DMS153 treated with DMSO at 0.1 percent for 48 hours (cell line): ENCODE results near the gene BHLHE40.

ENCODE experiments used
- DNase-seq: peaks from one replicate; lab custom pipeline; 2025; ENCODE audit not compliant: unreplicated experiment; lab: John Stamatoyannopoulos, UW

BHLHE40 gene

DNA sequence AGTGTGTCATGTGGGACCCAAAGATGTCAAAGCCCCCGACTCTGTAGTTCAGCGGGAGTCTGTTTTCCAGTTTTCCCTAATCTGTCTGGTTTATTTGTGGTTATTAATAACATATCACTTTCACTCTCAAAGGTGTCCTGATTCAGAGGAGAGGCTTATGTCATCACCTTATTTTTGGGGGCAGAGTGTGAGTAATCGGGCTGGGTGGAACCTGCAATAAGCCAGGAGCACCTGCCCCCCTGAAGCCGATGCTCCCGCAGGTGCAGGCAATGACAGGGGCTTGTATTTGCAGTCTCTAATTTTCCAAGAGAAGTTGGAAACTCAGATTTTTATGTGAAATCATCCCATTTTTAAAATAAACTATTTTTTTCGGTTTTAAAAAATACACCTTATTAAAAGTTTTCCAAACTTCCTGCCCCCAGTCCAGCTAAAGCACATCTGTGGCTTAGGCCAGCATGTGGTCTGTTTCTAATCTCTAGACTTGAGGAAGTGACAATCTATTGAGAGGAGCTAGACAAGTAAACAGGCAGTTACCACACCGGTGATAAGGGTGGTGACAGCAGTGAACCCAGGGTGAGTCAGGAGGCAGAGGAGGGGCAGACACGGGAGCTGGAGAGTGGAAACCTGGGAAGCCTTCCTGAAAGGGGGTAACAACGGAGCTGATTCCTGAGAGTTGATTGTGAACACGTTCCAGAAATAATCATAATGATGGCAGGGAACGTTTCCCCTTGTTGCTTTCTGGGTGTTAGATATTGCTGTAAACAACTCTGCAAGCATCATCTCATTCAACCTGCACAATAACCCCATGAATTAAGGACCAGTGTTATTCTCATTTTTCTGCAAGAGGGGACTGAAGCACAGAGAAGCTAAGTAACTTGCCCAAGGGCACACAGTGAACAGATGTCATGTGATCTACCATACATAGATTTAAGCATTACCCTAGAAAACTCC lies 37.2 kb downstream of the BHLHE40 start:
- DNase-seq = no peak

- no peak for DNase-seq
Measured at GRCh38 chr3:5017925-5018531, 38.8 kb downstream of the BHLHE40 start.

GRCh38 chr3:5019411-5020241 lies 40.4 kb downstream of the BHLHE40 start:
- no peak for DNase-seq

DNA sequence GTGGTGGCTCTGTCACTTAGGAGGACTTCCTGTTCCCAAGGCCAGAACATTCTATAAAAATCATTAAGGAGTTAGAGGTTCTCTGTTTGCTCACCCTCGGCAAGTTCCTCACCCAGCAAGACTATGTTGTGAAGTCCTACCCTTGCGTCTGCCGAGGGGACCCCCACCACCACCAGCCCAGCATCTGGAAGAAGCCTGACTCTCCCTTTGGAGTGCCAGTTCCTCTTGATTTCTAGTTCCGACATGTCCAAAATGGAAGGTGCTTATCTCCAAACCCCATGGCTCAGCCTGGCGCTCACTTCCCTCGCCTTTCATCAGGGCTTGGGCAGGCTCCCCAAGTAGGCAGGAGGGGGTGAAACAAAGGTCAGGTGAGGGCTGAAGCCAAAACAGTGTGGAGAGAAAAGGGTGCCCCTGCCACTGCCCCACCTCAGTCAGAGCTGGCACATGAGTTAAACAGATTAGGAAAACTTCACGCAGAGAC lies 41.0 kb downstream of the BHLHE40 start:
- no peak for DNase-seq

DNA sequence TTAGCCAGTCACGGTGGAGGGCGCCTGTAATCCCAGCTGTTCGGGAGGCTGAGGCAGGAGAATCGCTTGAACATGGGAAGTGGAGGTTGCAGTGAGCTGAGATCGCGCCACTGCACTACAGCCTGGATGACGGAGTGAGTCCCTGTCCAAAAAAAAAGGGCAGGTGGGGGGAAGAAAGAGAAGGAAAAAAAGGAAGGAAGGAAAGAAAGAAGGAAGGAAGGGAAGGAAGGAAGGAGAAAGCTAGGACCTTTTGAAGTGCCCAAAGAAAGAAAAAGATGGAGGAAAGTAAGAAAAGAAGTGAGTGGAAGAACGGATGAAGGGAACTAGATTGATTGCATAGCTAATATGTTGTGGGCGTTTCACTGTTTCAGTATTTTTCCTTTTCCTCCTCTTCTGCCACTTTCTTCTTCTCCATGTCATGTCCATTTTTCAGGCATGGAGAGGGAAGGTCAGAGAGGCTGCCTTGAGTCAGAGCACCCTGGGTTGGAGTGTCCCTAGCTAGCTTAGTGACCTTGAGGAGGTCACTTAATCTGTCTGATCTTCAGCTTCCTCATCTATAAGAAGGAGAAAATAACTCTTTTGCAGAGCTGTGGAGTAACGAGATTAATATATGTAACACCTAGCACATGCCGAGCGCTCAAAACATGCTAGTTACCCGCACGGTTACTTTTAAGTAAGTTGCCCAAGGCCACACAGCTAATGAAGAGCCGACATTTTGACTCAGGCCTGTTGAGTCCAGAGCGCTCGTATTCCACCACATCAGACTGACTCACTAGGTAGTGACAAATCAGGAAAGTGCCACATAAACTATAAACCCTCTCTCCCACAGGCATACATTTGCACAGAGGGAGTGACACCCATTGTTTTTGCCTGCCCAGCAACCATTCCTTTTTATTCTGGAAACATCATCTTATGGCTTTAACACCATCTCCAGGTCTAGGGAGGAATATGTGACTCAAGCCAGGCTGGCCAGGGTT lies 42.2 kb downstream of the BHLHE40 start:
- DNase-seq = no peak

- no peak for DNase-seq
Measured at GRCh38 chr3:5022187-5022965, 43.1 kb downstream of the BHLHE40 start.

DNA sequence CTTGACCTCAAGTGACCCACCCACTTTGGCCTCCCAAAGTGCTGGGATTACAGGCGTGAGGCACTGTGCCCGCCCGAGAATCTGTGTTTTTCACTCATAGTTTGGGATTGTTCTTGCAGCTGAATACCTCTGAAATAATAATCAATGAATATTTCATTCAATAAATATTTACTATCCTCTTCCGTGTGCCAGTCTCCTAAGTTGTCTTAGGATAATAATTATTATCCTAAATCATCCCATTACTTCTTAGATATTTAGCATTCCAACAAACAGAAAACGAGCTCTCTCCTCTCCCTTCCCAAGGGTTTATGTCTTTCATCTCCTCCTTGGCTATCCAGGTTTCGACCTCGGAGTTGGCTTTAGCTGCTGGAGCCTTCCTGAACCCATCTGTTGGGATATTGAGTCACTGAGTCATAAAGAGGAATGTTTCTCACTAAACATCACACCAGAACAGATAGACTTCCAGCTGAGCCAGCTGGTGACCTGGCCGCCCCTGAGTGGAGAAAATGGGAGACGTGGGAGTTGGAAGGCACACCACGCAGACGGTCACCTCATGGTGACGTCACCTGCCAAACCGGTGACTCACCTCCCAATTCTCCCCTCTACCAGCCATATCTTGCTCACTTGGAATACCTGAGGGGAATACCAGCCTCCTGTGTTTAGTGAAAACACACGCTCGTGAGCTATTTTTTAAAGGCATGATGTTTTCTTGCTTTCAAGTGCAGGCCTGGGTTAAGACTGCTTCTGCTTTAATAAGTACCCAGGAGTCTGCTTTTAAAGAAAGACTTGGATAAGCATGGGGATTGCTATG lies 43.9 kb downstream of the BHLHE40 start:
- DNase-seq = no peak

DNA sequence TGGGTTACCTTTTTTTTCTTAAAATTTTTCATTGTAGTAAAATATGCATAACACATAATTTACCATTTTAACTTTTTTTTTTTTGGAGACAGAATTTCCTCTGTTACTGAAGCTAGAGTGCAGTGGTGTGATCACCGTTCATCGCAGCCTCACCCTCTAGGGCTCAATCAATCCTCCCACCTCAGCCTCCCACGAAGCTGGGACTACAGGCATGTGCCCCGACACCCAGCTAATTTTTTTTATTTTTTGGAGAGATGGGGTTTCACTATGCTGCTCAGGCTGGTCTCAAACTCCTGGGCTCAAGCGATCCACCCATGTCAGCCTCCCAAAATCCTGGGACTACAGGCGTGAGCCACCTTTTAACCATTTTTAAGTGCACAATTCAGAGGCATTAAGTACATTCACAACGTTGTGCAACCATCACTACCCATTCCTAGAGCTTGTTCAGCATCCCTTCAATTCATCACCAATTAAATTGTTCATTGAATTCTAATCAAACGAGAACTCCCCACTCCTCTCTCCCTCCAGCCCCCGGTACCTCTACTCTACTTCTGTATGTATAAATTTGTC lies 44.6 kb downstream of the BHLHE40 start:
- no peak for DNase-seq

DNA sequence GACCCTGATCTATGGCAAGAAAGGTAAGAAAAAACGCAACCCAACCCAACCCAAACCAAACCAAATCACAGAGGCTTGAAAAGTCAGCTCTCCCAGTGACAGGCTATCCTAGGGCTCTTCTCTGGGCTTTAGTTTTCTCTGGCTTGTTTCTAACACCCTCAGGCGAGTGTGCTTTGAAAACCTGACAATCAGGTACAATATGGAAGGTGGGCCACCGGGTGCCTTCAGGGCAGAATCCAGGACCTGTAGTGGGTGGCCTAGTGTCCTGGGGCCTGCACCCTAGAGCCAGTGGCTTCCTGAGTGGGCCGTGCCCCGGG lies 46.8 kb downstream of the BHLHE40 start:
- no peak for DNase-seq

DNA sequence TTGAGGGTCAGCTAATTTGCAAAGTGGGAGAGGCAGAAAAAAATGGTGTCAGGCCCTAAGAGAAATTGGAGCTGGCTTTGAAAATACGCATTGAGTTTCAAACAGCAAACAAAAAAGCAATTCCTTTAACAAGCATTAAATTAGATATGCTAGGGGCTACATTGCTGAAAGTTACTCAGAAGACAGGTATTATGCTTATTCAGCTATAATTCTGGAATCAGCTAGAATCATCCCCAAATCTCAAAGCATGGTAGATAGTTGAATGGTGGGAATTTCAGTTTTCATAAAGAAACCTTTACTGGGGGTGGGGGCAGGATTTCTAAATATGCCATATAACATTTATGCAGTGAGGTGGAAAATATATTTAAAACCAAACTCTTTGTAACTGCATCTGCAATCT lies 50.5 kb downstream of the BHLHE40 start:
- no peak for DNase-seq

DNA sequence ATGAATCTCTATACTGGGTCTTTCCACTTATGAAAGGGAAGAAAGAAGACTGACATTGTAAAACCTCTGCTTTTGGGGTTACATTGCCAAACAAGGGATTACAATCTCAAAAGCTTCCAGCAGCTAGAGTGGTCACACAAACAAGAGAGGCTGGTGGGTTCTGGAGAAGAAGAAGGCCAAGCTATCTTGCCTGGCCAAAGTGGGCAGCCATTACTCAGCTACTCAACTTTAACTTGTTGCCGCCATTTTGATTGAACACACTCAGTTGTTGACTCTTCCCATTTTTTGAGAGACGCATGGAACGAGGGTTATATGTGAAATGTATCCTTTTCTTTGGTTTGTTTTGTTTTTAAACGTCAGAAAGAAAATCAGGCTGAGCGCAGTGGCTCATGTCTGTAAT lies 50.9 kb downstream of the BHLHE40 start:
- DNase-seq = no peak

- DNase-seq = no peak
Measured at GRCh38 chr3:5032844-5033243, 53.6 kb downstream of the BHLHE40 start.
